GM23338 (cell line): ENCODE data around the gene GRAMD1B. TPM values are rescaled to one million over a fixed set of nuclear protein-coding genes. Genes with fewer than 3 reads are reported as not detected.

ENCODE experiments used
- ATAC-seq: fragments of 200-7000 bp; cut with Tn5 transposase; 3 replicates; pipeline ENCODE4 v1.9.1; 2020
- DNase-seq: peaks from one replicate; pipeline ENCODE4 v3.0.0-alpha.2; 2015; ENCODE audit warnings: low spot score
- H2AFZ ChIP-seq: fragments of 200-600 bp; sonication (generic); 2 replicates; pipeline ENCODE4 v1.8.0; 2016; ENCODE audit warnings: antibody characterized with exemption, mild to moderate bottlenecking, moderate library complexity
- H3F3A ChIP-seq: fragments of 200-600 bp; sonication (generic); replicated peaks from 2 replicates; pipeline ENCODE4 v1.8.0; 2017; ENCODE audit warnings: antibody characterized with exemption, mixed run types, low read depth
- H3K27ac ChIP-seq: fragments of 200-600 bp; sonication (generic); 2 replicates; pipeline ENCODE4 v1.6.1; 2016; ENCODE audit warnings: low read depth
- H3K27me3 ChIP-seq: fragments of 200-600 bp; sonication (generic); 2 replicates; pipeline ENCODE4 v1.8.0; 2016; ENCODE audit warnings: mild to moderate bottlenecking, mixed run types, moderate library complexity; ENCODE audit not compliant: insufficient read depth
- H3K36me3 ChIP-seq: fragments of 200-600 bp; sonication (generic); 2 replicates; pipeline ENCODE4 v1.8.0; 2016; ENCODE audit warnings: mild to moderate bottlenecking; ENCODE audit not compliant: insufficient read depth
- H3K4me1 ChIP-seq: fragments of 200-600 bp; sonication (generic); 2 replicates; pipeline ENCODE4 v1.8.0; 2016; ENCODE audit warnings: mild to moderate bottlenecking, moderate library complexity; ENCODE audit not compliant: insufficient read depth
- H3K4me2 ChIP-seq: fragments of 200-600 bp; sonication (generic); 2 replicates; pipeline ENCODE4 v1.7.1; 2017; ENCODE audit warnings: mixed run types
- H3K4me3 ChIP-seq: fragments of 200-600 bp; sonication (generic); 2 replicates; pipeline ENCODE4 v1.6.1; 2016; ENCODE audit warnings: mixed run types
- H3K79me2 ChIP-seq: fragments of 200-600 bp; sonication (generic); replicated peaks from 2 replicates; pipeline ENCODE4 v1.8.0; 2017; ENCODE audit warnings: mild to moderate bottlenecking; ENCODE audit not compliant: insufficient read depth
- H3K9me2 ChIP-seq: fragments of 200-600 bp; sonication (generic); 2 replicates; pipeline ENCODE4 v1.8.0; 2017; ENCODE audit not compliant: insufficient read depth
- H4K20me1 ChIP-seq: fragments of 200-600 bp; sonication (generic); replicated peaks from 2 replicates; pipeline ENCODE4 v1.8.0; 2017; ENCODE audit warnings: mild to moderate bottlenecking; ENCODE audit not compliant: insufficient read depth
- H3K27ac Mint-ChIP-seq: 2 replicates; pipeline ENCODE4 v1.8.0; 2020; ENCODE audit warnings: inconsistent platforms, mild to moderate bottlenecking, moderate library complexity, mixed read lengths
- H3K27me3 Mint-ChIP-seq: 3 replicates; pipeline ENCODE4 v1.8.0; 2022; ENCODE audit warnings: low read depth, mild to moderate bottlenecking, moderate library complexity, mixed read lengths, inconsistent platforms; ENCODE audit not compliant: insufficient read depth, poor library complexity
- H3K36me3 Mint-ChIP-seq: 3 replicates; pipeline ENCODE4 v1.8.0; 2021; ENCODE audit warnings: low read depth, mild to moderate bottlenecking, inconsistent platforms, moderate library complexity, mixed read lengths
- H3K4me1 Mint-ChIP-seq: 3 replicates; pipeline ENCODE4 v1.8.0; 2020; ENCODE audit warnings: mild to moderate bottlenecking, inconsistent platforms, mixed read lengths
- H3K4me3 Mint-ChIP-seq: 3 replicates; pipeline ENCODE4 v1.8.0; 2021; ENCODE audit warnings: moderate library complexity, mild to moderate bottlenecking, inconsistent platforms, mixed read lengths
- H3K9me3 Mint-ChIP-seq: 3 replicates; pipeline ENCODE4 v1.8.0; 2020; ENCODE audit warnings: moderate library complexity, mild to moderate bottlenecking, inconsistent platforms, mixed read lengths
- CTCF ChIP-seq, 2 experiments: fragments of 200-600 bp in 1 of 2; sonication (generic) in 1 of 2; conservative IDR thresholded peaks; 2 replicates each; pipeline versions ENCODE4 v1.5.1 to v1.6.1; 2016 to 2017; ENCODE audit warnings: antibody characterized with exemption in 2 of 2, low read depth in 2 of 2, mild to moderate bottlenecking in 2 of 2, moderate library complexity in 1 of 2
- EZH2 ChIP-seq: fragments of 200-600 bp; sonication (generic); IDR thresholded peaks from one replicate; pipeline ENCODE4 v1.8.0; 2017; ENCODE audit warnings: antibody characterized with exemption, mild to moderate bottlenecking, low read depth; ENCODE audit not compliant: unreplicated experiment
- EZH2phosphoT487 ChIP-seq: fragments of 200-600 bp; sonication (generic); IDR thresholded peaks from one replicate; pipeline ENCODE4 v1.8.1; 2018; ENCODE audit warnings: antibody characterized with exemption; ENCODE audit not compliant: unreplicated experiment
- NANOG ChIP-seq: IDR thresholded peaks from 2 replicates; pipeline ENCODE4 v1.6.1; 2016; ENCODE audit warnings: antibody characterized with exemption, borderline replicate concordance
- REST ChIP-seq: IDR thresholded peaks from one replicate; pipeline ENCODE4 v1.6.1; 2018; ENCODE audit warnings: antibody characterized with exemption; ENCODE audit not compliant: unreplicated experiment
- ZNF331 ChIP-seq: fragments of 250-450 bp; sonication (Bioruptor Pico); IDR thresholded peaks from 2 replicates; pipeline ENCODE4 v1.5.0; 2020; ENCODE audit warnings: low read depth, mild to moderate bottlenecking, moderate library complexity
- polyA plus RNA-seq: library from polyadenylated mRNA; unstranded; fragments of >200 nt; fragmentation: Nextera tagmentation; extraction: Ambion mirVana; gene quantifications from 2 replicates; pipeline ENCODE4 v1.2.1, GENCODE V29; 2016
- total RNA-seq: library from RNA; depleted of rRNA; stranded (reverse); fragments of >200 nt; shearing (Covaris generic); gene quantifications from 2 replicates; pipeline ENCODE4 v1.2.3, GENCODE V29; 2014

Gene GRAMD1B
- total and polyA plus RNA-seq, 2 experiments from 2014 or later, result 3.7 to 24.3 TPM

- no peaks in the 10 kb centered on the region for H3K36me3 Mint-ChIP-seq
- H2AFZ ChIP-seq, result no peak overlapping the region
- no peak for DNase-seq
Observed at GRCh38 chr11:123672568-123672967, 242.5 kb downstream of the GRAMD1B start.

More at GRCh38 chr11:123672568-123672967, 242.5 kb downstream of the GRAMD1B start:
- Histone ChIP-seq H3K36me3 (no peaks in the 10 kb centered on the region), H4K20me1 (no peaks in the 10 kb centered on the region), H3F3A (no peaks in the 10 kb centered on the region), H3K4me2 (no peak overlapping the region), H3K4me1 (no peaks in the 10 kb centered on the region), H3K9me2 (no peaks in the 10 kb centered on the region), H3K79me2 (no peaks in the 10 kb centered on the region), H3K27me3 (no peaks in the 10 kb centered on the region), H3K4me3 (no peak overlapping the region), H3K27ac (no peak overlapping the region)
- ATAC-seq, result no peak
- no peaks in the 10 kb centered on the region for H3K9me3 Mint-ChIP-seq
- TF ChIP-seq ZNF331 (CRISPR knock-in tag), result no peak
- TF ChIP-seq EZH2phosphoT487, result no peak
- TF ChIP-seq NANOG, result no peak
- TF ChIP-seq REST, result no peak
- no peak for TF ChIP-seq EZH2
- TF ChIP-seq CTCF (conservative IDR thresholded peaks at IDR 0.05; ENCODE audit: low read depth in 2 of 2), result no peak
- H3K4me1 Mint-ChIP-seq, result peaks cover 8% of the 10 kb centered on the region; the same call in 2 of the 3 replicates
- H3K27me3 Mint-ChIP-seq, result peaks cover 2% of the 10 kb centered on the region
- no peak overlapping the region for H3K4me3 Mint-ChIP-seq
- H3K27ac Mint-ChIP-seq, result no peak overlapping the region
